Amygdala (tissue), 56 donors: Measurements from ENCODE around the gene PRSS56.
"Not testable (repeated sequence)": the region's sequence is repeated elsewhere in the genome, so short reads cannot be mapped to it uniquely, and the experiment has no call there.

ENCODE experiments used
- DNase-seq, 56 donors: peaks; one replicate each; lab custom pipeline; 2025; lab: John Stamatoyannopoulos, UW

The PRSS56 gene

GRCh38 chr2:232523402-232523681, 3.2 kb downstream of the PRSS56 start:
- DNase-seq, result no peak

- DNase-seq, result peak in 8 of 56 donors; percentile 19 to 43 (median 26)
Observed at GRCh38 chr2:232523682-232524597, 3.8 kb downstream of the PRSS56 start.

GRCh38 chr2:232524771-232525170, 4.6 kb downstream of the PRSS56 start:
- DNase-seq, result no peak

- no peak for DNase-seq
Observed at GRCh38 chr2:232525199-232525598, 5.0 kb downstream of the PRSS56 start.

GRCh38 chr2:232525791-232526371, 5.7 kb downstream of the PRSS56 start, which contains the start of gene CHRND:
TSS of gene CHRND (plus strand) at chr2:232526160. CDS start at chr2:232526216, 56 bp downstream.
- DNase-seq, result peak in 31 of 56 donors; percentile 3 to 69 (median 39)

GRCh38 chr2:232526372-232526941, 6.3 kb downstream of the PRSS56 start:
- no peak for DNase-seq

- no peak for DNase-seq
Observed at GRCh38 chr2:232527905-232528470, 7.8 kb downstream of the PRSS56 start.

- DNase-seq, result no peak
Observed at GRCh38 chr2:232528746-232529460, 8.7 kb downstream of the PRSS56 start.

GRCh38 chr2:232529806-232530547, 9.8 kb downstream of the PRSS56 start:
- no peak for DNase-seq

GRCh38 chr2:232530626-232531260, 10.6 kb downstream of the PRSS56 start:
- no peak for DNase-seq

- DNase-seq, result no peak
Observed at GRCh38 chr2:232532419-232532818, 12.2 kb downstream of the PRSS56 start.

GRCh38 chr2:232532821-232533220, 12.6 kb downstream of the PRSS56 start:
- DNase-seq, result not testable (repeated sequence)

- DNase-seq, result no peak
Observed at GRCh38 chr2:232533944-232534710, 13.9 kb downstream of the PRSS56 start.

- DNase-seq, result no peak
Observed at GRCh38 chr2:232534940-232535651, 14.9 kb downstream of the PRSS56 start.

- DNase-seq, result no peak
Observed at GRCh38 chr2:232535761-232536530, 15.8 kb downstream of the PRSS56 start.

GRCh38 chr2:232537079-232537478, 16.9 kb downstream of the PRSS56 start:
- DNase-seq, result no peak

- DNase-seq, result no peak
Observed at GRCh38 chr2:232537499-232537898, 17.3 kb downstream of the PRSS56 start.
